ENCODE measurements around the gene RARG.

Gene RARG

DNA sequence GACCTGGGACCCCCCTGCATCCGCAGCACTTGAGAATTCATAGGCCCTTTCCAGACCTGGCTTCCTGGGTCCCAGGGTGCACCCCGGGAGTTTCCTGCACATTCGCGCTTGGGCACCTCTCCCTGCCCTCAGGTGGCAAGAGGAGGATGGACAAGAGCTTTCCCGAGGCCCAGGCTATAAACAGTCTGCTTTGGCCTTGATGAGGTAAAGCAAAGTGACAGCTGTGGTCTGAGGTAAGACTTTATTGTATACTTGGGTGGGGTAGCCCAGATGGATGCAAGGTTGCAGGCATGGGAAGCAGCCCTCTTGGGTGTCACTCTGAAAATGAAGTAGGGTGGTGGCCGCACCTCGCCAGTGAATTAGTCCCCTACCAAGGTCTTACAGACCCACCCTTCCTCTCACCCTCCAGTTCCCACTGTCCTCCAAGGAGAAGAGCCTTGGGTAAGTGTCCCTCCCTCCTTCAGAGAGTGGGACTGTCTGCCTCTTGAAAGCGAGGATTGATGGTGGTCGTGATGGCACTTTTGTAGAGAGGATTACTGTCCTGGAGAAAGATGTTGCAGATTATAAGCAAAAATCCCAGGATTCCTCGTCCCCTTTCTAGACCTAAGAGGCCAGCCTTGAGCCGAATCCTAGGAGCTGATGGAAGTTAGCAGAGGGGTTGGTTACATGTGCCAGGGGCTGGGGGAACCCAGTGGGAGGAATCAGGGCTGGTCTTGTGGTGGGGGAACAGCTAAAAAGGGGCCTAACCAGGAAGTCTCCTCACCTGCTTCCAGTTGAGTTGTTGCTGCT is 40.7 kb downstream of the RARG start:
- no peak for DNase-seq (ENCODE audit: low read depth)
- TF ChIP-seq, protein P1, sequence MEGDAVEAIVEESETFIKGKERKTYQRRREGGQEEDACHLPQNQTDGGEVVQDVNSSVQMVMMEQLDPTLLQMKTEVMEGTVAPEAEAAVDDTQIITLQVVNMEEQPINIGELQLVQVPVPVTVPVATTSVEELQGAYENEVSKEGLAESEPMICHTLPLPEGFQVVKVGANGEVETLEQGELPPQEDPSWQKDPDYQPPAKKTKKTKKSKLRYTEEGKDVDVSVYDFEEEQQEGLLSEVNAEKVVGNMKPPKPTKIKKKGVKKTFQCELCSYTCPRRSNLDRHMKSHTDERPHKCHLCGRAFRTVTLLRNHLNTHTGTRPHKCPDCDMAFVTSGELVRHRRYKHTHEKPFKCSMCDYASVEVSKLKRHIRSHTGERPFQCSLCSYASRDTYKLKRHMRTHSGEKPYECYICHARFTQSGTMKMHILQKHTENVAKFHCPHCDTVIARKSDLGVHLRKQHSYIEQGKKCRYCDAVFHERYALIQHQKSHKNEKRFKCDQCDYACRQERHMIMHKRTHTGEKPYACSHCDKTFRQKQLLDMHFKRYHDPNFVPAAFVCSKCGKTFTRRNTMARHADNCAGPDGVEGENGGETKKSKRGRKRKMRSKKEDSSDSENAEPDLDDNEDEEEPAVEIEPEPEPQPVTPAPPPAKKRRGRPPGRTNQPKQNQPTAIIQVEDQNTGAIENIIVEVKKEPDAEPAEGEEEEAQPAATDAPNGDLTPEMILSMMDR (conservative IDR thresholded peaks at IDR 0.05; ENCODE audit: low read depth, low read length) = no peak
- no peak overlapping the region for H3K4me3 ChIP-seq (ENCODE audit: low read depth, low read length)

DNA sequence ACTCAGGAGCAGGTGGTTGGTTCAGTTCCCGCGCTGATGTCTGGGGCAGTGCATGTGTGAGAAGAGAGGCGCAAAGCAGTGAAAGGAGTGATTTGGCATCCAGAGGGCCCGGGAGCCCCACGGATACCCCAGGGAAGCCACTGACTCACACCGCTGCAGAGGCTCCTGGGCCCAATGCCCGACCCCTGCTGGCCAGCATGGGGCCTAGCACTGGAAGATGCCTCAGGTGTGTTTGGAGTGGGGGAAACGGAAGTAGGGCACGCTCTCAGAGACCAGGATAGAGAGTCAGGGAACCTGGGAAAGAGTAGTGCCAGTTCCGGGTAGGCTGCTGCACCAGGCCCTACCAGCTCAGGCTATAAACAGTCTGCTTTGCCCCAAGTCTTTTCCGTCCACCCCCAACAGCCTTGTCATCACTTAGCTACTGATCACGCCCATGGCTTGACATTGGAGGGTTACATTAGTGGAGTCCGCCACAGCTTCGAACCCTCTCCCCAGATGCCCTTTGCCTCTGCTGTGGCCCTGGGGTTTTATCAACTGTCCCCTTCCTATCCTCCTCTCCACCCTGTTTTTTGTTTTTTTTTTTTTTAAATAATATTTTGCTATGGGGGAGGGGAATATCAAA is 41.8 kb downstream of the RARG start:
- TF ChIP-seq, protein P1 (conservative IDR thresholded peaks at IDR 0.05; ENCODE audit: low read depth, low read length) = peak; percentile 96
- peak; percentile 79 for DNase-seq (ENCODE audit: low read depth)

DNA sequence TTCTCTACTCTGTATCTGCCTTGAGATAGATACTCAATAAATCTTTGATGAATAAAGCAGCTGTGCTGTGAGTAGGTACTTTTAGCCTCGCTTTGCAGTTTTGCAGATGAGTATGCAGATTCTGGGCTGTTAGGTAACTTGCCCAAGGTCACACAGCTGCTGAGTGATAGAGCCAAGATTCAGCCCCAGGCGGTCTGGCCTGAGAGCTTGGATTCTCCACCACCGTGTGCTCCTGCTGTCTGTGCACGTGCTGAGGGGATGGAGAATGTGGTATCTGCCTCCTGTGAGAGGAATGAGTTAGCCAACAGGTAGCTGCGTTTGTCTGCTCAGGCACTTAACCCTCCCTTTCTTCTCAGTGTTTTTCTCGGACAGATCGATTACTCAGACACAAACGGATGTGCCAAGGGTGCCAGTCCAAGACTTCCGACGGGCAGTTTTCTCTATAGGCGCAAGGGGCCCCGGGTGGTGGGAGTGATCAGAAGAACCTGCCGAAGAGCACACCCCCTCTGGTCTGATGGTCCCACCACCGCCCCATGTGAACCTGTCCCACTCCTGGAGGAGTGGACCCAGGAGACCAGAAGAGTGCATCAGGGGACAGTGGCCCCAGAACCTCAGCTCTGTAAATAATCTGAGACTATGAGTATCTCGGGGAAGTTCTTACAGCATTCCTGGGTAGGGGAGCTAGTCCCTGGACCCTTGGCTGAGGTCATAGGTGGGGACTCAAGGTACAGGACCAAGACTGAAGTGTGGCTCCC is 44.7 kb downstream of the RARG start:
- no peak overlapping the region for H3K4me3 ChIP-seq (ENCODE audit: low read depth, low read length)
- TF ChIP-seq, protein P1 (conservative IDR thresholded peaks at IDR 0.05; ENCODE audit: low read depth, low read length) = no peak
- DNase-seq (ENCODE audit: low read depth) = no peak

More for the DNA sequence above, 41.8 kb downstream of the RARG start:
- no peak overlapping the region for H3K4me3 ChIP-seq (ENCODE audit: low read depth, low read length)

DNA sequence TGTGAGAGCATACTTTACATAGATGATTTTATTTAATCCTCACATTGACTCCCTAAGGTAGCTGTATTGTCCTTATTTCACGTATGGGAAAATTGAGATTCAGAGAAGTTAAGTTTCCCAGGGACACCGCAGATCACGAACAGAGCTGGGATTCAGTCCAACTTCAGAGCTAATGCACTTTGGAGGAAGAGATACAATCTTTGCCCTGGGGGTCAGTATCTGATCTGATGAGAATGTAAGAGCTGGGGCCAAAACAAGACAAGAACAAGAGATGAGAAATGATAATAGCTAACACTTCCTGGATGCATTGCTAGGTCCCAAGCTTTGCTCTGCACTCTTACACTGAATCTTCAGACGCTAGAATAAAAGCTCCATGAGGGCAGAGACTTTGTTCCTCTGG is 45.3 kb downstream of the RARG start:
- TF ChIP-seq, protein P1 (conservative IDR thresholded peaks at IDR 0.05; ENCODE audit: low read depth, low read length) = no peak
- DNase-seq (ENCODE audit: low read depth) = no peak
- no peak overlapping the region for H3K4me3 ChIP-seq (ENCODE audit: low read depth, low read length)

DNA sequence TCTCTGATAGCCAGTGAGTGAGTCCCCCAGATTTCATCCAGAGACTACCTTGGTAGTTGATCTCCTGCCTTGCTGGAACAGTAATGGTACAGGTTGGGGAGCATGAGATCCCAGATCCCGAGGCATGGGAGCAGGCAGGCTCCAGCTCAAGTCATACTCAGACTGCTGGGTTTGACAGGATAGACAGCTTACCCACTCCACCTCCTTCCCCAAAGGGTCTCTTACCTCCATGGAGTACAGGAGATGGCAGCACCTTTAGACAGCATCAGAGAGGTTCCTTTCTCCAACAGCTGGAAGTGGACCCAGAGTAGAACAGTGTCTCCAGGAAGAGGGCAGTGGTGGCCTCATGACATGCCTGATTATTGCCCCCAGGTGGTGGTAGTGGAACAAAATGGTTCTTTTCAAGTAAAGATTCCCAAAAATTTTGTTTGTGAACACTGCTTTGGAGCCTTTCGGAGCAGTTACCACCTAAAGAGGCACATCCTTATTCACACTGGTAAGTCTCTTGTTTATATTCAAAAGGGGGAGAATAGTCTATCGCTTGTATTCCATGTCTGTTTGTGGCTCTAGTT is 46.3 kb downstream of the RARG start:
- TF ChIP-seq, protein P1 (conservative IDR thresholded peaks at IDR 0.05; ENCODE audit: low read depth, low read length) = peak; percentile 26
- DNase-seq (ENCODE audit: low read depth) = no peak
- H3K4me3 ChIP-seq (ENCODE audit: low read depth, low read length) = no peak overlapping the region

DNA sequence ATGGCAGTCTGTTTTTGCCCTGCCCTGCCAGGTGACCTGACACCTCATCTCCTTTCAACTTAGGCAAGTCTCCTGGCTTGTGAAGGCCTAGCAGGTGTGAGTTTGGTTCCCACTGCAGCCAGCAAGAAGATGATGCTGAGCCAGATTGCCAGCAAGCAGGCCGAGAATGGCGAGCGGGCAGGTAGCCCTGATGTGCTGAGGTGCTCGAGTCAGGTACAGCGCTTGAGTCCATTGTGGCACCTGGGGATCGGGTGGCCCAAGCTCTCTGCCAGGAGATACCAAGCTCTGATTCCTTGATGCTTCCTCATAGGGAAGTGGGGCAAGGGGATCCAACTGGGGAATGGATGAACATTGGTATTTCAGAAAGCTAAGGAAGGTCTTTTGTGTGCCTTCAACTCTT is 47.2 kb downstream of the RARG start:
- TF ChIP-seq, protein P1 (conservative IDR thresholded peaks at IDR 0.05; ENCODE audit: low read depth, low read length) = no peak
- DNase-seq (ENCODE audit: low read depth) = no peak
- H3K4me3 ChIP-seq (ENCODE audit: low read depth, low read length) = no peak overlapping the region
